ENCODE results near the gene APOA4. TPM values are rescaled to one million over a fixed set of nuclear protein-coding genes. Genes with fewer than 3 reads are reported as not detected.

The APOA4 gene
- polyA plus RNA-seq (2013, experiment 1 of 2), result not detected
- polyA plus RNA-seq (2013, experiment 2 of 2), result not detected

- Histone ChIP-seq H3K4ac (ENCODE audit: low read length) (no peak within 1 kb of the TSS), H2AFZ (ENCODE audit: low read length) (no peak within 1 kb of the TSS), H3K14ac (ENCODE audit: low read length) (no peak within 1 kb of the TSS), H3K18ac (ENCODE audit: low read length) (peak within 1 kb of the TSS; percentile 38), H3K9ac (ENCODE audit: low read depth, low read length, poor library complexity) (peak within 1 kb of the TSS; percentile 9), H3K4me2 (ENCODE audit: insufficient read depth, low read length, poor library complexity, severe bottlenecking) (no peak within 1 kb of the TSS), H4K91ac (ENCODE audit: low read depth, low read length, poor library complexity) (no peak within 1 kb of the TSS), H2BK5ac (ENCODE audit: low read length) (no peak within 1 kb of the TSS), H3K4me1 (ENCODE audit: control insufficient read depth in 2 of 2, insufficient read depth in 1 of 2, low read depth in 1 of 2, low read length in 2 of 2) (peaks cover 0 to 4% of the 10 kb centered on the region in 2 donors), H2AK5ac (ENCODE audit: low read depth, low read length) (peak within 1 kb of the TSS; percentile 11), H3K23ac (ENCODE audit: low read depth, low read length, poor library complexity) (no peak within 1 kb of the TSS), H3K79me1 (ENCODE audit: low read depth, low read length) (no peaks in the 10 kb centered on the region), H3K27ac (replicated peaks; ENCODE audit: low read length) (no peak within 1 kb of the TSS), H3K4me3 (ENCODE audit: low read length in 2 of 2) (no peak within 1 kb of the TSS), H3K36me3 (replicated peaks in 1 of 2; ENCODE audit: control insufficient read depth in 2 of 2, insufficient read depth in 2 of 2, low read length in 2 of 2) (no peaks in the 10 kb centered on the region), H4K8ac (ENCODE audit: low read depth, low read length) (peak within 1 kb of the TSS; percentile 65), H2BK120ac (ENCODE audit: low read depth, low read length) (no peak within 1 kb of the TSS), H2BK12ac (ENCODE audit: low read length) (peak within 1 kb of the TSS; percentile 22), H2BK15ac (ENCODE audit: low read length) (peak within 1 kb of the TSS; percentile 87), H3K27me3 (ENCODE audit: control insufficient read depth in 3 of 3, insufficient read depth in 3 of 3, low read depth in 1 of 3, low read length in 3 of 3) (peaks cover 0 to 8% (median 1%) of the 10 kb centered on the region in 3 experiments), H3K9me3 (replicated peaks in 1 of 2; ENCODE audit: control insufficient read depth in 2 of 2, insufficient read depth in 1 of 2, low read depth in 1 of 2, low read length in 2 of 2) (no peaks in the 10 kb centered on the region)
- WGBS, 2 donors (ENCODE audit: extremely low coverage in 2 of 2, insufficient read length in 2 of 2, insufficient replicate concordance in 1 of 2), result no CpG with 5 or more reads among the region's 16 CpGs
- no peak for DNase-seq (ENCODE audit: low spot score)
Observed at GRCh38 chr11:116823031-116823843, at the start of gene APOA4. APOA4 (minus strand) TSS chr11:116823304; CDS start chr11:116823191, 113 bp downstream.

GRCh38 chr11:116871248-116871647, 48.1 kb upstream of the APOA4 start:
- no peak overlapping the region for H3K4me2 ChIP-seq (ENCODE audit: insufficient read depth, low read length, poor library complexity, severe bottlenecking)
- no peaks in the 10 kb centered on the region for H3K27me3 ChIP-seq (ENCODE audit: control insufficient read depth in 3 of 3, insufficient read depth in 3 of 3, low read depth in 1 of 3, low read length in 3 of 3)
- no peak overlapping the region for H4K91ac ChIP-seq (ENCODE audit: low read depth, low read length, poor library complexity)
- peaks cover 41 to 96% of the 10 kb centered on the region in 2 donors for H3K36me3 ChIP-seq (replicated peaks in 1 of 2; ENCODE audit: control insufficient read depth in 2 of 2, insufficient read depth in 2 of 2, low read length in 2 of 2)
- H3K14ac ChIP-seq (ENCODE audit: low read length), result no peak overlapping the region
- no peak overlapping the region for H4K8ac ChIP-seq (ENCODE audit: low read depth, low read length)
- no peak overlapping the region for H2BK5ac ChIP-seq (ENCODE audit: low read length)
- no peak overlapping the region for H3K27ac ChIP-seq (replicated peaks; ENCODE audit: low read length)
- no peak overlapping the region for H3K23ac ChIP-seq (ENCODE audit: low read depth, low read length, poor library complexity)
- H3K9ac ChIP-seq (ENCODE audit: low read depth, low read length, poor library complexity), result no peak overlapping the region
- no peak overlapping the region for H3K18ac ChIP-seq (ENCODE audit: low read length)
- no CpG with 5 or more reads among the region's 3 CpGs for WGBS, 2 donors (ENCODE audit: extremely low coverage in 2 of 2, insufficient read length in 2 of 2, insufficient replicate concordance in 1 of 2)
- no peak overlapping the region for H2BK15ac ChIP-seq (ENCODE audit: low read length)
- no peaks in the 10 kb centered on the region for H3K4me1 ChIP-seq (ENCODE audit: control insufficient read depth in 2 of 2, insufficient read depth in 1 of 2, low read depth in 1 of 2, low read length in 2 of 2)
- H2BK120ac ChIP-seq (ENCODE audit: low read depth, low read length), result no peak overlapping the region
- no peak overlapping the region for H2BK12ac ChIP-seq (ENCODE audit: low read length)
- H3K9me3 ChIP-seq (replicated peaks in 1 of 2; ENCODE audit: control insufficient read depth in 2 of 2, insufficient read depth in 1 of 2, low read depth in 1 of 2, low read length in 2 of 2), result no peaks in the 10 kb centered on the region
- H3K79me1 ChIP-seq (ENCODE audit: low read depth, low read length), result no peaks in the 10 kb centered on the region
- H3K4me3 ChIP-seq (ENCODE audit: low read length in 2 of 2), result no peak overlapping the region
- no peak for DNase-seq (ENCODE audit: low spot score)
- no peak overlapping the region for H2AFZ ChIP-seq (ENCODE audit: low read length)
- no peak overlapping the region for H3K4ac ChIP-seq (ENCODE audit: low read length)
- no peak overlapping the region for H2AK5ac ChIP-seq (ENCODE audit: low read depth, low read length)

DNA sequence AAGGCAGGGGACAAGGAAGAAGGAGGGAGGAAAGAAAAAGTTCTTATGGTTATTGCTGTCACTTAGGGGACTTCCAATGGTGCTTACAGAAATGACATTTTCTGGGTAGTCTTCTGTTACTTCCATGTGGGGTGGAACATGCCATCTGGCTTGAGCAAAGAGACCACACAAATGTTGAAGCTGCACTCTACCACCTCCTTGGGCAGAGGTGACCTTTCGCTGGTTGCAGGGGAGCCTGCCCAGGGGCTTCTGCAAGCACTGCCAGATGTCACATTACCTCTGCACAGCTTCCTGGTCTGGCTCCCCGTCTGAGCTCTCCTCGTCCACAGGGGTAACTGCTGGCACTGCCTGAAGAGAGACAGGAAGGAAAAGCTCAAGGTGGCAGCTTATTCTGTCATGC, 47.0 kb upstream of the APOA4 start:
- Histone ChIP-seq H2BK5ac (ENCODE audit: low read length) (no peak overlapping the region), H2BK120ac (ENCODE audit: low read depth, low read length) (no peak overlapping the region), H4K91ac (ENCODE audit: low read depth, low read length, poor library complexity) (no peak overlapping the region), H3K27me3 (ENCODE audit: control insufficient read depth in 3 of 3, insufficient read depth in 3 of 3, low read depth in 1 of 3, low read length in 3 of 3) (no peaks in the 10 kb centered on the region), H3K4ac (ENCODE audit: low read length) (no peak overlapping the region), H3K18ac (ENCODE audit: low read length) (no peak overlapping the region), H3K27ac (replicated peaks; ENCODE audit: low read length) (no peak overlapping the region), H2AK5ac (ENCODE audit: low read depth, low read length) (no peak overlapping the region), H3K4me2 (ENCODE audit: insufficient read depth, low read length, poor library complexity, severe bottlenecking) (no peak overlapping the region), H3K4me1 (ENCODE audit: control insufficient read depth in 2 of 2, insufficient read depth in 1 of 2, low read depth in 1 of 2, low read length in 2 of 2) (no peaks in the 10 kb centered on the region), H3K79me1 (ENCODE audit: low read depth, low read length) (no peaks in the 10 kb centered on the region), H2AFZ (ENCODE audit: low read length) (no peak overlapping the region), H3K36me3 (replicated peaks in 1 of 2; ENCODE audit: control insufficient read depth in 2 of 2, insufficient read depth in 2 of 2, low read length in 2 of 2) (peaks cover 41 to 97% of the 10 kb centered on the region in 2 donors), H3K9ac (ENCODE audit: low read depth, low read length, poor library complexity) (no peak overlapping the region), H3K4me3 (ENCODE audit: low read length in 2 of 2) (no peak overlapping the region), H4K8ac (ENCODE audit: low read depth, low read length) (no peak overlapping the region), H3K9me3 (replicated peaks in 1 of 2; ENCODE audit: control insufficient read depth in 2 of 2, insufficient read depth in 1 of 2, low read depth in 1 of 2, low read length in 2 of 2) (no peaks in the 10 kb centered on the region), H3K23ac (ENCODE audit: low read depth, low read length, poor library complexity) (no peak overlapping the region), H3K14ac (ENCODE audit: low read length) (no peak overlapping the region), H2BK15ac (ENCODE audit: low read length) (no peak overlapping the region), H2BK12ac (ENCODE audit: low read length) (no peak overlapping the region)
- no peak for DNase-seq (ENCODE audit: low spot score)
- no CpG with 5 or more reads among the region's 3 CpGs for WGBS, 2 donors (ENCODE audit: extremely low coverage in 2 of 2, insufficient read length in 2 of 2, insufficient replicate concordance in 1 of 2)

GRCh38 chr11:116869610-116870009, 46.5 kb upstream of the APOA4 start:
- Histone ChIP-seq H3K4ac (ENCODE audit: low read length) (no peak overlapping the region), H3K9ac (ENCODE audit: low read depth, low read length, poor library complexity) (no peak overlapping the region), H3K27me3 (ENCODE audit: control insufficient read depth in 3 of 3, insufficient read depth in 3 of 3, low read depth in 1 of 3, low read length in 3 of 3) (no peaks in the 10 kb centered on the region), H3K27ac (replicated peaks; ENCODE audit: low read length) (no peak overlapping the region), H4K8ac (ENCODE audit: low read depth, low read length) (no peak overlapping the region), H3K9me3 (replicated peaks in 1 of 2; ENCODE audit: control insufficient read depth in 2 of 2, insufficient read depth in 1 of 2, low read depth in 1 of 2, low read length in 2 of 2) (no peaks in the 10 kb centered on the region), H2BK15ac (ENCODE audit: low read length) (no peak overlapping the region), H3K4me3 (ENCODE audit: low read length in 2 of 2) (no peak overlapping the region), H2BK5ac (ENCODE audit: low read length) (no peak overlapping the region), H3K4me2 (ENCODE audit: insufficient read depth, low read length, poor library complexity, severe bottlenecking) (no peak overlapping the region), H3K18ac (ENCODE audit: low read length) (no peak overlapping the region), H3K23ac (ENCODE audit: low read depth, low read length, poor library complexity) (no peak overlapping the region), H2BK12ac (ENCODE audit: low read length) (no peak overlapping the region), H3K36me3 (replicated peaks in 1 of 2; ENCODE audit: control insufficient read depth in 2 of 2, insufficient read depth in 2 of 2, low read length in 2 of 2) (peaks cover 41 to 97% of the 10 kb centered on the region in 2 donors), H2AK5ac (ENCODE audit: low read depth, low read length) (no peak overlapping the region), H2AFZ (ENCODE audit: low read length) (no peak overlapping the region), H3K14ac (ENCODE audit: low read length) (no peak overlapping the region), H4K91ac (ENCODE audit: low read depth, low read length, poor library complexity) (no peak overlapping the region), H2BK120ac (ENCODE audit: low read depth, low read length) (no peak overlapping the region), H3K79me1 (ENCODE audit: low read depth, low read length) (no peaks in the 10 kb centered on the region), H3K4me1 (ENCODE audit: control insufficient read depth in 2 of 2, insufficient read depth in 1 of 2, low read depth in 1 of 2, low read length in 2 of 2) (no peaks in the 10 kb centered on the region)
- no peak for DNase-seq (ENCODE audit: low spot score)
- no CpG with 5 or more reads among the region's 4 CpGs for WGBS, 2 donors (ENCODE audit: extremely low coverage in 2 of 2, insufficient read length in 2 of 2, insufficient replicate concordance in 1 of 2)

Data from neuronal stem cell (in vitro differentiated cells).